Embryonic facial prominence (tissue), 1 donor: Measurements from ENCODE around the gene BBLN.
"Not testable (repeated sequence)": the region's sequence is repeated elsewhere in the genome, so short reads cannot be mapped to it uniquely, and the experiment has no call there.

Experiments used
- DNase-seq: peaks from one replicate; pipeline ENCODE4 v3.0.0-alpha.2; 2016; ENCODE audit errors: extremely low spot score

Gene BBLN

GRCh38 chr9:128159784-128160602 lies at the start of gene BBLN:
TSS of gene BBLN (plus strand) at chr9:128160265. CDS start at chr9:128160408, 143 bp downstream.
- DNase-seq: peak; percentile 90

- DNase-seq: not testable (repeated sequence)
Observed at GRCh38 chr9:128111726-128112125, 48.3 kb upstream of the BBLN start.

GRCh38 chr9:128113526-128114325 lies 46.3 kb upstream of the BBLN start:
- DNase-seq: no peak

- no peak for DNase-seq
Observed at GRCh38 chr9:128114326-128115186, 45.5 kb upstream of the BBLN start.

- no peak for DNase-seq
Observed at GRCh38 chr9:128115187-128116103, 44.6 kb upstream of the BBLN start.

GRCh38 chr9:128116104-128117083 lies 43.7 kb upstream of the BBLN start:
- DNase-seq: no peak

- peak; percentile 58 for DNase-seq
Observed at GRCh38 chr9:128117613-128118471, 42.2 kb upstream of the BBLN start.

- DNase-seq: no peak
Observed at GRCh38 chr9:128118472-128118857, 41.6 kb upstream of the BBLN start.

- DNase-seq: no peak
Observed at GRCh38 chr9:128118971-128119665, 40.9 kb upstream of the BBLN start.

GRCh38 chr9:128120061-128120740 lies 39.9 kb upstream of the BBLN start:
- no peak for DNase-seq

- no peak for DNase-seq
Observed at GRCh38 chr9:128120741-128121465, 39.2 kb upstream of the BBLN start.

GRCh38 chr9:128121466-128121810 lies 38.6 kb upstream of the BBLN start:
- no peak for DNase-seq

GRCh38 chr9:128121924-128122808 lies 37.9 kb upstream of the BBLN start:
- DNase-seq: no peak

GRCh38 chr9:128122809-128123175 lies 37.3 kb upstream of the BBLN start:
- DNase-seq: no peak

GRCh38 chr9:128123451-128124080 lies 36.5 kb upstream of the BBLN start:
- DNase-seq: no peak
